DMS79 treated with DMSO at 0.1 percent for 48 hours (cell line): ENCODE data around the gene GRID1.
A peak's percentile ranks its signal among the peaks of the same experiment; 100 is the strongest.

Experiments used
- DNase-seq: peaks from one replicate; lab custom pipeline; 2025; lab: John Stamatoyannopoulos, UW

GRID1 gene

DNA sequence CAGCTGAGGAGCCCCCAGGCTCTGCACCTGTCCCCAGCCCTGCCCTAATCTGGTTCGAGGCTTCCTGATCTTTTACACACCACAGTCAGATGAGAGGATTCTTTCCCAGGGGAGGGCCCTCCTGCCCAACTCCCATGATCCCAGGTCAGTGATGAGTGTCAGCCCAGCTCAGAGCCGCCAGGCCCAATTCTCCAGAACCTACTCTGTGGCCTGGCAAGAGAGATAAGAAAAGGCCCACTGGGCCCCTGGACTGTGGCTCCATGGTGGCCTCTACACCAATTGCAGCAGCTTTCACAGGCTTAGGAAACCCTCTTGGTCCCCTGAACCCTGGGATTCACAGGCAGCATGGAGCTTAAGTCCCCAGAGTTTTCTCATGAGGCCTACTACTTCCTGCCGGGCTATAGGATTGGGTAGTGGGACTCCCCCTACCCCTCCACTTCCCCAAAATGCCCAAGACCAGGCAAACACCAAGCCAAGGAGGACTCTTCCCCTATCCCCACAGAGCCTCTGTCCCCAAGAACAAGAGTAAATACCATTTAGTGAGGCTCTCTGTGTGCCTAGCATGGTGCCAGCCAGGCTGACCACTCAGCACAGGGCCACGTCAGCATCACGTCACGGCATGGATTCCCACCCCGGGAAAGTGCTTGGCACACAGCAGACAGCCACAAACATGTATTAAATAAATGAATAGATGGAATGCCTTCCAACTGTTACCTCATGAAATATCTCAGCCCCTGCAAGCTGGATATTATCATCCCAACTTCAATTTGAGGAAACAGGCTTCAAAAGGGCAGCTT lies 100.0 kb downstream of the GRID1 start:
- DNase-seq = no peak

DNA sequence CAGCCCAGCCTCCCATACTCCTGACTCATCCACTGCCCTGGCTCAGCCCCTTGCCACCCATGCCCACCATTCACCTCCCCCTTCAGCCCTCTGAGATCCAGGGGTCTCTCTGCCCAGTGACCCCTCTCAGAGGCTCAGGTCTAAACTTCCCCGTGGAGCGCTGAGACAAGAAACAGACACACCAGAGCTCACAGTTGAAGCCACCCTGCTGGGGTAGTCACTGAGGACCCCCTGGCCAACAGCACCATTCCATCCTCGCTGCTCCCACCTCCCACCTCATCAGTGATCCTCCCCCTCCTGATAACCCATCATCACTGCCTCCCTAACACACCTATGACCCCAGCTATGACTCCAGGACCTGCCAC lies 100.7 kb downstream of the GRID1 start:
- no peak for DNase-seq

DNA sequence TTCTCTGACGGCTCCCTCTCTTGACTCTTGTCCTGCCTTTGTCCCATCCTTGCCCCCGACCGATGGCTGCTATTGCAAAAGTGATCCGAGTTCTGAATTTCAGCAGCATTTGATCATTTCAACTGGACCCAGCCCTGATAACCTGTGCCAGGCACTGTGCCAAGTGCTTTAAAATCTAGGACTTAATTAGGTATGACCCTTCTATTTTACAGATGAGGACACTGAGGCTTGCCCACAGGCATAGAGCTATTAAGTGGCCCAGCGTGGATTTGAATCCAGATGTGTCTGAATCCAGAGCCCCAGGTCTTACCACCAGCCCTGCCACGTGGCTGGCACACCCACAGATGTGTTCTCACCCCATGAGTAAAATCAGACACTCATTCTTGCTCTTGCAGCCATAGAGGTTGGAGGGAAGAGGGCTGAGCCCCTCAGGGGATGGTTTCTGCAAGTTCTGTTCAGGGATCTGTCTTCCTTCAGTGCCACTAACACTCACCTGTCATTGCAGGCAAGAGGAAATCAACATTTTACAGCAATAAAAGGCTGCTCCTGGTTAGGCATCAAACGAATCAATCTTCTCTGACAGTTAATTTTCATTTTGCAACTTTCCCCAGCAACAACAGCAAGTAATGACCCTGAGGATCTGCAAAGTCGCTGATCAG lies 101.2 kb downstream of the GRID1 start:
- DNase-seq = no peak

DNA sequence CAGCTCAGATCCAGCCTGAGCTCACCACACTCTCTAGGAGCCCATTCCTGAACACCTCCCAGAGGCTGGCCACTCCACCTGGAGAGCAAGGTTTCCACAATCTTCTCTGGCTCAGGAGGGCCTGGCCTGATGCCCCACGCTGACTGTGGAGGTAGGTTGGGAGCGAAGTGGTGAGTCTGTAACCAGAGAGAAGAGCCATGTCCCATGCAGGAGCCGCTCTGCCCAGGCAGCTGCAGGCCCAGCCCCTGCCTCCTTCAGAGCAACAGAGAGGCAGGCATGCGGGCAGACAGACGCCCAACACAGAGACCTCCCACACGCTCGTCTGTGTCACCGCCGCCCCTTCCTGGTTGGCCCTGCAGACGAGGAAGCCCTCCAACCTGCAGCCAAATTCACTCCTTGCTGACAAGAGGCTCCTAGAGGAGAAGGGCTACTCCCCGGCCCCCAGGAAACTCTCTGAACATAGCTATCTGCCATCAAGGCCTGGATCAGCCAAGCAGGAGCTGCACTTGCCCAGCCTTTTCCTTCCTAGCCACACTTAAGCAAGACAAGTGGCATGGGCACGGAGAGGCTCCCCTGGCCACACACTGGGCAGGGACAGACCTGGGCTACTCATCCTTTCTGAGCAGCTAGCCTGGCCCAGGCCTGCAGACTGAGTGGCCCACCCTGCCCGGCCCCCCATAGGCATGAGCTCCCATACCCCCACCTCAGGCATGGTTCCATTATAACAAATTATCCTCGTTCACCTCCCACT lies 101.9 kb downstream of the GRID1 start:
- no peak for DNase-seq

DNA sequence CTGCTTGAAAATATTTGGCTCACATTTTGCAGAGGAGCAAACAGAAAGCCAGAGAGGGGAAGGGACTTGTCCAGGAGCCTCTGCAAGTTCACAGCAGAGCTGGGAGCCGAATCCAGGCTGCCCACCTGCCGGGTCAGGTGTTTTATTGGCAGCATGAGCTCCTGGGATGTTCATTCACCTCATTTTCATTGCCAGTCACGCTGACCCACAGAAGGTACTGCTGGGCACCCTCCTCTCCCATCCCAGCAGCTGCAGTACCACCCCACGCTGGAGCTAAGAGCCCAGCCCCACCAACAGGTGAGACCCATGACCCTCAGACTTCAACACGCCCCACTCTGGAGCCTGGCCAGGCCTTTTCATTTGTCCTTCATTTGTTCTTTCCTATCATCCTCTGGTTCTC lies 102.7 kb downstream of the GRID1 start:
- no peak for DNase-seq

GRCh38 chr10:86263209-86263608 lies 103.4 kb downstream of the GRID1 start:
- no peak for DNase-seq

- DNase-seq = no peak
These were observed 103.9 kb downstream of the GRID1 start for GRCh38 chr10:86262688-86263181.

DNA sequence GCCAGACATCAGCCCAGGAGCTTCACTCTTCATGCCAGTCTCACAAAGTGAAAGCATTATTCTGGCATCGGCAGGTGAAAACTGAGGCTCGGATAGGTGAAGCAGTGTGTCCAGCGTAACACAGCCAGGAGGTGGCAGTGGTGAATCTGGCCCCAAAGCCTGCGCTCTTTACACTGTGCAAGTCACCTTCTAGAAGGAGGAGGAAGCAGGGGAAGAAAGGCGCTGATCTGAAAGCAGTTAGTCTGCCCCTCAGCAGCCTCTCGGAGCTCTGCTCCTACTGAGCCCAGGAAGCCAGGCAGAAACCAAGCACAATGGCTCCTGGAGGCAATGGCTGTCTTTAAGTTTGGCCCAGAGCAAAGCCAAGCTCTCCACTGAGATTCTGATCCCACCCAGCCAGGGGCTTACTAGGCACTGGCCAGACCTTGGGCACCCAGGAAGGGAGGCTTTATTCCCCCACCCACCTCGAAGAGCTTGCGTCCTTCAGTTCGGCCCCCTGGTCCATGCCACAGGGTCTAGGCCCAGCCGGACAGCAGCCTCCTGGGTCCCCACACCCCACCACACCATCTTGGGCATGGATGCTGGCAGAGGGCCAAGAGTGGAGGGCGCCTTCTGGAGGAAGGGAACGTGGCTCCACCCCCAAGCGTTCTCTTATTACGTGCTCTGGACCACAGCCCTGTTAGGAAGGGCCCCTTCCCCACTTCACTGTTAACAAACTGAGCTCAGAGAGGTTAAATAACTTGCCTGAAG lies 104.5 kb downstream of the GRID1 start:
- DNase-seq = peak; percentile 29

- no peak for DNase-seq
These were observed 105.1 kb downstream of the GRID1 start for GRCh38 chr10:86261470-86261869.

DNA sequence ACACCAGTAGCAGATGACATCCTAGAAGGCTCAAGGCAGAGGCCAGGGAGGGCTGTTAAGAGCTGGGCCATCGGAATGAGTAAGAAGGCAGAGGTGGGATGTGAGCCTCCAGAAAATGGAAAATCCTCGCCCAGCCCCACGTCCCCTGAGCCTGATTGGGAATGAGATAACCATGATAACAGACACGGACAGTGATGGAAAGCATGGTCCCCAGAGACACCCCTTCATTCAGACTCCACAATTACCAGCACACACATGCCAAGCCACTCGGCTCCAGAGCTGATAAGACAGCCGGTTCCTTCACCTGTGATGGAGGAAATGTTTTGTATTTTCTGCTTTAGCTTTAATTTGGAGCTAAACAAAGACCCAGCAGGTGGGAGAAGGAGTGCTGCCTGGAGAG lies 106.0 kb downstream of the GRID1 start:
- no peak for DNase-seq

DNA sequence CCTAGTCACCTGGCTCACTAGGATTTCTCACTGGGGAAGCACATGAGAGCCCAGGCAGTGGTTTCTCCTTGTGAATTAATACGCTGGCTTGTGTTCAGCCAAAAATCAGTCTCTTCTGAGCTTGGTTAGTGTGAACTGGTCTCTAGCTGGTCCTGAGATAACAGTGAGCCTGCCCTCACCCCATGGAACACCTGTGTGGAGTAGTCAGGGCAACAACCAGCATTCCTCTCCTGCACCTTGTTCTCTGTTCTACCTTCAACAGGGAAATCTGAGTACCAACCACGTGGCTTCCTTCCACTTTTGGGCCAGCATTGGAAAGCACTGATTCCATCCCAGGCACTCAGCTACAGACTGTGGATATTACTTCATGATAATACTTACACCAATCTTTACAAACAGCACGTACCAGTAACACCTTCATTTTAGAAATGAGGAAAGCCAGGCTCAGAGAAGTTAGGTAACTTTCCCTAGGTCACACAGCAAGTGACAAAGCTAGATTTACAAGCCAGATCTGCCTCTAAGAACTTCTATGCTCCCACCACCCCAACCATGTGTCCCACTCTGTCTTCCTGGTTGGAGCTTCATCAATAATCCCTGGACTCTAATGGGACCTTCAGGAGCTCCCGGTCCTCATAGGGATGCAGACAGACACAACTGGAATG lies 106.6 kb downstream of the GRID1 start:
- no peak for DNase-seq

DNA sequence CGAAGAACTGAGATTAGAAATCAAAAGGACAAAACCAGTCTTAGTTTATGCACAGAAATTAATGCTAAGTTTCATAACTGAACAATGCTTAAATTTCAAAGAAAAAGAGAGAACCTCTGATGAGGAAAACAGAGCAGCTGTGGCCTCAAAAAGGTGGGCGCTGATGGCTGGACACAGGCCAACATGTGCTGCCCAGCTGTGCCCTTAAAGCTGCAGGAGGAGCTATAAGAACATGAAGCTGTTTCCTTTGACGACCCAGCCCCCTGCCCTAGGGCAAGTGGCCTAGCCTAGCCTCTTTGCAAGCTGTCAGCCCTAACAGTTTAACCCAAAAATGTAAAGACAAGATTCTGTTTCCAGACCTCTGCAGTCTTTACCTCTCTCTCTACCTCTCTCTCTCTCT lies 107.7 kb downstream of the GRID1 start:
- DNase-seq = peak; percentile 3

- no peak for DNase-seq
These were observed 108.1 kb downstream of the GRID1 start for GRCh38 chr10:86258499-86258898.

DNA sequence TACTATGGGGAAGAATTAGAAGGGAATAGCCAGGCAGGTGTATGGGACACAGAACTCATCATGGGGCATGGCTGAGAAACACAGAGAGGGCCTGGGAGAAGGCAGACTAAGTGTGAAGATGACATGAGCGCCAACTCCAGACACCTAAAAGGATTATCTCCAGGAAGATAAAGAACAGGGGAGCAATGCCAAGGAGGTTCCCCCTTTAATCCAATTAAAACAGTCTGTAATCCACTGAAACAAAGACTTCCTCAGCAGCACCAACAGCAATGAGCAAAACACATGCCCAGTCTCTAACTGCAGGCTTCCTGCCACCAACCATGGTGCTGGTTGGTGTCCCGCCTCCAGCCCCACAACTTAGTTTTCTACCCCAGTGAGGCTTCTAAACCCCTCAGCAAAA lies 108.9 kb downstream of the GRID1 start:
- no peak for DNase-seq

GRCh38 chr10:86256690-86257315 lies 109.8 kb downstream of the GRID1 start:
- DNase-seq = no peak

DNA sequence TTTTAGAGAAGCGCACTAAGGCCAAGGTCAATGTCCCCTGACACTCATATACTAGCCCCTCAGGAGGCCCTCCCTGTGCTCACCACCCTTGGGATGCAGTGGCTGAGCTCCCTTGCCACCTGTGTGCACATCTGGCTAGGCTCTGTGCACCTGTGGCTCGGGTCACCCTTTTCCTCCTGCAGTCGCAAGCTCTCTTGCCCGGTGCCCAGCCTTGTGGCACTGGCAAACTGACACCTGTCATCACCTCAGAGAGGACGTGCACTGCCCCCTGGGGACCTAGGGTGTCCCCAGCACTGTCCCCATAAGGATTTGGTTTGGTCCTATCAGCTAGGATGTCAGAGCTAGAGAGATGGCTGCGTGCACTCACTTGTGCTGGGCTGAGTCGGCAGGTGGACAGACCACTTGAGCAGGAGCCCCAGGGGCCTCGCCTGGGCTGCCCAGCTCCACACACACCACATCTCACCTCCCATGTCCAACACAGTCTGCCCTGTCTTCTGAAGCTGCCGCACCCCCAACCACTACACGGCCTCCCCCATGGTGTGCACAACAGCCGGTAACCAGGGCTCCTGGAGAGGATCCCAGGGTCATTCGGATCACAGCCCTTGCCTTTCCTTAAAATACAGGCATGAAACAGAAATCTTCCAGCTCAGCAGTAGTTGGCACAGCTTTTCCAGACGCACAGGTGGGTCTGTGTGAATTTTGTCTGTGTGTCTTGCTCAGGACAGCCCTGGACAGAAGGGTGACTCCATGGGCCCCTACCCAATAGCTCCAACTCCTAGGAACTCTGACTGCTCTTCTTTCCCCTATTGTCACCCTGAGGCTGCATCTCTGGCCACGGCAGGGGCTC lies 111.0 kb downstream of the GRID1 start:
- DNase-seq = no peak

- no peak for DNase-seq
These were observed 111.9 kb downstream of the GRID1 start for GRCh38 chr10:86254526-86255174.

- no peak for DNase-seq
These were observed 112.5 kb downstream of the GRID1 start for GRCh38 chr10:86254081-86254480.
